Thyroid gland (tissue), 4 donors: ENCODE measurements around the gene F2RL3.

Source experiments
- POLR2A ChIP-seq, 2 donors: fragments of 450-650 bp; IDR thresholded peaks; one replicate each; pipeline ENCODE4 v1.6.1; 2017; ENCODE audit warnings: antibody characterized with exemption in 2 of 2, mild to moderate bottlenecking in 2 of 2, moderate library complexity in 1 of 2
- TF ChIP-seq, protein P1 (sequence below), 6 experiments: fragments of 200-600 bp in 3 of 6; fragments of 450-650 bp in 3 of 6; sonication (generic) in 3 of 6; IDR thresholded peaks; one replicate each; pipeline ENCODE4 v1.5.1; 2016 to 2019; ENCODE audit warnings: antibody characterized with exemption in 6 of 6, mild to moderate bottlenecking in 2 of 6, inconsistent platforms in 1 of 6, moderate library complexity in 1 of 6

DNA sequence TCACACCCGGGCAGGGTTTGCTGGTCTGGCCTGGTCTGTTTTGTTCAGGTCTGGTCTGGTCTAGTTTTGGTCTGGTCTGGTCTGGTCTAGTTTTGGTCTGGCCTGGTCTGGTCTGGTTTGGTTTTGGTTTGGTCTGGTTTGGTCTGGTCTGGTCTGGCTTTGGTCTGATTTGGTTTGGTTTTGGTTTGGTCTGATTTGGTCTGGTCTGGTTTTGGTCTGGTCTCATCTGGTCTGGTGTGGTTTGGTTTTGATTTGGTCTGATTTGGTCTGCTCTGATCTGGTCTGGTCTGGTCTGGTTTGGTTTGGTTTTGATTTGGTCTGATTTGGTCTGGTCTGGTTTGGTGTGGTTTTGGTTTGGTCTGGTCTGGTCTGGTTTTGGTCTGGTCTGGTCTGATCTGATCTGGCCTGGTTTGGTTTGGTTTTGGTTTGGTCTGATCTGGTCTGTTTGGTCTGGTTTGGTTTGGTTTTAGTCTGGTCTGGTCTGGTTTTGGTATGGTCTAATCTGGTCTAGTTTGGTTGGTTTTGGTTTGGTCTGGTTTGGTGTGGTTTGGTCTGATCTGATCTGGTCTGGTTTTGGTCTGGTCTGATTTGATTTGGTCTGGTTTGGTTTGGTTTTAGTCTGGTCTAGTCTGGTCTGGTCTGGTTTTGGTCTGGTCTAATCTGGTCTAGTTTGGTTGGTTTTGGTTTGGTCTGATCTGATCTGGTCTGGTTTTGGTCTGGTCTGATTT is 14.4 kb upstream of the F2RL3 start:
- TF ChIP-seq, protein P1, sequence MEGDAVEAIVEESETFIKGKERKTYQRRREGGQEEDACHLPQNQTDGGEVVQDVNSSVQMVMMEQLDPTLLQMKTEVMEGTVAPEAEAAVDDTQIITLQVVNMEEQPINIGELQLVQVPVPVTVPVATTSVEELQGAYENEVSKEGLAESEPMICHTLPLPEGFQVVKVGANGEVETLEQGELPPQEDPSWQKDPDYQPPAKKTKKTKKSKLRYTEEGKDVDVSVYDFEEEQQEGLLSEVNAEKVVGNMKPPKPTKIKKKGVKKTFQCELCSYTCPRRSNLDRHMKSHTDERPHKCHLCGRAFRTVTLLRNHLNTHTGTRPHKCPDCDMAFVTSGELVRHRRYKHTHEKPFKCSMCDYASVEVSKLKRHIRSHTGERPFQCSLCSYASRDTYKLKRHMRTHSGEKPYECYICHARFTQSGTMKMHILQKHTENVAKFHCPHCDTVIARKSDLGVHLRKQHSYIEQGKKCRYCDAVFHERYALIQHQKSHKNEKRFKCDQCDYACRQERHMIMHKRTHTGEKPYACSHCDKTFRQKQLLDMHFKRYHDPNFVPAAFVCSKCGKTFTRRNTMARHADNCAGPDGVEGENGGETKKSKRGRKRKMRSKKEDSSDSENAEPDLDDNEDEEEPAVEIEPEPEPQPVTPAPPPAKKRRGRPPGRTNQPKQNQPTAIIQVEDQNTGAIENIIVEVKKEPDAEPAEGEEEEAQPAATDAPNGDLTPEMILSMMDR (IDR thresholded peaks at IDR 0.05) = no peak
- TF ChIP-seq POLR2A (IDR thresholded peaks at IDR 0.05) = no peak
